ENCODE results near the gene KREMEN2.

KREMEN2 gene

GRCh38 chr16:3009568-3010390 is 45.7 kb downstream of the KREMEN2 start:
- Histone ChIP-seq H3K9ac (ENCODE audit: low read depth, low read length, poor library complexity, severe bottlenecking) (no peak overlapping the region), H3K27me3 (ENCODE audit: insufficient read depth, low read length, poor library complexity, severe bottlenecking) (no peaks in the 10 kb centered on the region), H3F3A (ENCODE audit: low read depth) (no peaks in the 10 kb centered on the region; the same call in 1 of the 2 replicates), H3K4me1 (ENCODE audit: insufficient read depth, low read length, poor library complexity, severe bottlenecking) (peaks cover 30% of the 10 kb centered on the region), H3K4me2 (ENCODE audit: low read depth, low read length, poor library complexity, severe bottlenecking) (no peak overlapping the region), H3K4me3 (ENCODE audit: low read length, poor library complexity, severe bottlenecking) (no peak overlapping the region), H4K20me1 (ENCODE audit: insufficient read depth, low read length, poor library complexity, severe bottlenecking) (no peaks in the 10 kb centered on the region), H2AFZ (ENCODE audit: low read length) (no peak overlapping the region), H3K79me2 (ENCODE audit: insufficient read depth, low read length) (peaks cover 7% of the 10 kb centered on the region), H3K36me3 (ENCODE audit: insufficient read depth, low read length) (no peaks in the 10 kb centered on the region), H3K9me2 (replicated peaks; ENCODE audit: low read depth, low read length) (no peaks in the 10 kb centered on the region), H3K9me3 (ENCODE audit: insufficient read depth, low read depth, low read length) (no peaks in the 10 kb centered on the region)
- TF ChIP-seq CTCF (conservative IDR thresholded peaks at IDR 0.05; ENCODE audit: low read length) (no peak), EZH2phosphoT487 (IDR thresholded peaks at IDR 0.05; ENCODE audit: borderline replicate concordance) (no peak)

DNA sequence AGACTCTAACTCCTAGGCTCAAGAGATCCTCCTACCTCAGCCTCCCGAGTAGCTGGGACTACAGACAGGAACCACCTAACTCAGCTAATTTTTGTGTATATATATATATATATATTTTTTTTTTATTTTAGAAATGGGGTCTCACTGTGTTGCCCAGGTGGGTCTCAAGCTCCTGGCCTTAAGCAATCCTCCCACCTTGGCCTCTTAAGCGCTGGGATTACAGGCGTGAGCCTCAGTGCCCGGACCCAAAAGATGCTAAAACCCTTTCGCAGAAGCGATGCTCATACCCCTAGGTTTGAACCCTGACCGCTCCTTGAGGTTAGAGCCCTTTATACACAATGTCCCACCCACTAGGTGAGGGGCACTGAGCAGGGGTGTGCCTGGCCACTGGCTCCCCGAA is 46.4 kb downstream of the KREMEN2 start:
- peaks cover 27% of the 10 kb centered on the region for H3K4me1 ChIP-seq (ENCODE audit: insufficient read depth, low read length, poor library complexity, severe bottlenecking)

GRCh38 chr16:3012246-3012645 is 48.2 kb downstream of the KREMEN2 start:
- H4K20me1 ChIP-seq (ENCODE audit: insufficient read depth, low read length, poor library complexity, severe bottlenecking) = no peaks in the 10 kb centered on the region
- H3K9ac ChIP-seq (ENCODE audit: low read depth, low read length, poor library complexity, severe bottlenecking) = no peak overlapping the region
- H3K9me2 ChIP-seq (replicated peaks; ENCODE audit: low read depth, low read length) = no peaks in the 10 kb centered on the region
- no peak overlapping the region for H2AFZ ChIP-seq (ENCODE audit: low read length)
- H3F3A ChIP-seq (ENCODE audit: low read depth) = no peaks in the 10 kb centered on the region; the same call in 1 of the 2 replicates
- TF ChIP-seq CTCF (conservative IDR thresholded peaks at IDR 0.05; ENCODE audit: low read length) (no peak), EZH2phosphoT487 (IDR thresholded peaks at IDR 0.05; ENCODE audit: borderline replicate concordance) (no peak)
- H3K27me3 ChIP-seq (ENCODE audit: insufficient read depth, low read length, poor library complexity, severe bottlenecking) = no peaks in the 10 kb centered on the region
- H3K4me2 ChIP-seq (ENCODE audit: low read depth, low read length, poor library complexity, severe bottlenecking) = no peak overlapping the region
- H3K9me3 ChIP-seq (ENCODE audit: insufficient read depth, low read depth, low read length) = no peaks in the 10 kb centered on the region
- H3K79me2 ChIP-seq (ENCODE audit: insufficient read depth, low read length) = no peaks in the 10 kb centered on the region
- H3K36me3 ChIP-seq (ENCODE audit: insufficient read depth, low read length) = no peaks in the 10 kb centered on the region
- no peak overlapping the region for H3K4me3 ChIP-seq (ENCODE audit: low read length, poor library complexity, severe bottlenecking)
- H3K4me1 ChIP-seq (ENCODE audit: insufficient read depth, low read length, poor library complexity, severe bottlenecking) = peaks cover 15% of the 10 kb centered on the region

More for the DNA sequence above, 46.4 kb downstream of the KREMEN2 start:
- H3K27me3 ChIP-seq (ENCODE audit: insufficient read depth, low read length, poor library complexity, severe bottlenecking) = no peaks in the 10 kb centered on the region
- H2AFZ ChIP-seq (ENCODE audit: low read length) = no peak overlapping the region
- no peaks in the 10 kb centered on the region for H4K20me1 ChIP-seq (ENCODE audit: insufficient read depth, low read length, poor library complexity, severe bottlenecking)
- peaks cover 7% of the 10 kb centered on the region for H3K79me2 ChIP-seq (ENCODE audit: insufficient read depth, low read length)
- H3K9me3 ChIP-seq (ENCODE audit: insufficient read depth, low read depth, low read length) = no peaks in the 10 kb centered on the region
- no peak for TF ChIP-seq CTCF (conservative IDR thresholded peaks at IDR 0.05; ENCODE audit: low read length)
- TF ChIP-seq EZH2phosphoT487 (IDR thresholded peaks at IDR 0.05; ENCODE audit: borderline replicate concordance) = no peak
- H3K4me2 ChIP-seq (ENCODE audit: low read depth, low read length, poor library complexity, severe bottlenecking) = no peak overlapping the region
- H3K9me2 ChIP-seq (replicated peaks; ENCODE audit: low read depth, low read length) = no peaks in the 10 kb centered on the region
- H3K4me3 ChIP-seq (ENCODE audit: low read length, poor library complexity, severe bottlenecking) = no peak overlapping the region
- H3K36me3 ChIP-seq (ENCODE audit: insufficient read depth, low read length) = no peaks in the 10 kb centered on the region
- H3F3A ChIP-seq (ENCODE audit: low read depth) = no peaks in the 10 kb centered on the region; the same call in 1 of the 2 replicates
- no peak overlapping the region for H3K9ac ChIP-seq (ENCODE audit: low read depth, low read length, poor library complexity, severe bottlenecking)
